ENCODE measurements around the gene FHOD3. TPM values are rescaled to one million over a fixed set of nuclear protein-coding genes. Genes with fewer than 3 reads are reported as not detected.

Gene FHOD3
- total and polyA plus RNA-seq, 2 of the 8 experiments (the other 6 are each of a cell fraction or from before 2014, with no cell fraction given), result 9.7 to 10.5 TPM

DNA sequence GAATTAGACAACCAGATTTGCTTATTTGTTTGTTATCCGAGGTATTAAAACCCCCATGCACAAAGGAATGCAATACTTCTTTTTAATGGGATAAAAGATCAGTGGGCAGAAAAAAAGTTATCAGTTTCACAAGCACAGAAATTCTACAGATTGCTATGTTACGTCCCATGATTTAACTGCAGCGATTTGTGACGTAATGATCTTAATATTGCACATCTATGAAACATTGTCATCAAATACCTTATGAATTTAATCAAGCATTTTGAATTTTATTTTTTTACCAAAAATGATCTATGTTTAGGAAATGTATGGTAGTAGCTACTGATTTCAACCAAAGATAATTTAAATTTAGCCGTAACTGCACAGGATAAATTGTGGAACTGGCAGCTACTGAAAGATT lies 138.9 kb downstream of the FHOD3 start (continued):
- TF ChIP-seq EGR1 (IDR thresholded peaks at IDR 0.05; ENCODE audit: borderline replicate concordance, low read depth, low read length) (no peak), SIN3A (conservative IDR thresholded peaks at IDR 0.05 in 1 of 2, IDR thresholded peaks at IDR 0.05 in 1 of 2; ENCODE audit: low read depth in 1 of 2, low read length in 2 of 2) (no peak), SP1 (IDR thresholded peaks at IDR 0.05; ENCODE audit: low read depth, low read length) (no peak), HDAC2 (IDR thresholded peaks at IDR 0.05; ENCODE audit: borderline replicate concordance in 1 of 2, low read depth in 2 of 2, low read length in 2 of 2) (no peak)
